ENCODE measurements around the gene PHF10. TPM values are rescaled to one million over a fixed set of nuclear protein-coding genes. Genes with fewer than 3 reads are reported as not detected.

The PHF10 gene
- total and polyA plus RNA-seq, 2 of the 4 experiments (the other 2 are of a cell fraction) = 7.3 to 15.9 TPM

DNA sequence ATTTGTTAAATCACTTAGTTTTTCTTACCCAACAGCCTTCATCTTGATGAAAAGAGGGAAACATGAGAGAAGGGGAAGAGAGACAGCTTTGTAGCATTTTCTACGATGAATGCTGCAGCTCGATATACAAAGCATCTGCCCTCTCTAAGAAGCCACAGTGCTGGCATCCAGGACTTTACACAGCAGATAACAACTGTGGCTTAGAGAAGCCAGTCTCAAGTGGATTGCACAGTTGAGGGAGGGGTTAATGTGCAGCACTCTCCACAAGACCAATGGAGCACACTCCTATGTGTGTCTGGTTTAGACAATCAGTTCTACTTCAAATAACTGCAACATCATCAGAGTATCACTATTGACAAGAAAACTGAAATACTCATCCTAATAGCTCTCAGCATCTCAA lies 16.5 kb downstream of the PHF10 start:
- H3K27me3 ChIP-seq (ENCODE audit: control insufficient read depth, insufficient read depth, low read length) = no peaks in the 10 kb centered on the region
- H3K4ac ChIP-seq (ENCODE audit: low read depth, low read length) = no peak overlapping the region
- H4K20me1 ChIP-seq (ENCODE audit: insufficient read depth, low read length) = peaks cover 5% of the 10 kb centered on the region; the same call in 1 of the 2 replicates
- H2BK15ac ChIP-seq (ENCODE audit: low read depth, low read length) = no peak overlapping the region
- H3K4me1 ChIP-seq (ENCODE audit: control insufficient read depth, insufficient read depth, low read length) = no peaks in the 10 kb centered on the region
- no peak overlapping the region for H3K4me3 ChIP-seq (ENCODE audit: insufficient read depth, low read depth, low read length)
- in situ Hi-C loops (cut with MboI; ENCODE audit: low sequenced_read_pairs) = no loop called here
- no peak overlapping the region for H3K18ac ChIP-seq (ENCODE audit: low read depth, low read length)
- no peak overlapping the region for H4K8ac ChIP-seq (ENCODE audit: low read depth in 2 of 2, low read length in 2 of 2)
- H4K5ac ChIP-seq (ENCODE audit: low read depth, low read length) = peak overlapping the region; percentile 12; the same call in 1 of the 2 replicates
- ATAC-seq (ENCODE audit: low read depth) = no peak
- peaks cover 26% of the 10 kb centered on the region for H3K36me3 ChIP-seq (ENCODE audit: control insufficient read depth, insufficient read depth, low read length)
- peaks cover 8 to 20% of the 10 kb centered on the region in 2 experiments for H3K79me1 ChIP-seq (ENCODE audit: low read depth in 1 of 2, low read length in 2 of 2)
- dilution Hi-C loops (cut with HindIII; ENCODE audit: low sequenced_read_pairs, unreplicated experiment) = no loop called here
- no peak overlapping the region for H3K14ac ChIP-seq (replicated peaks; ENCODE audit: low read depth, low read length)
- H3K27ac ChIP-seq (ENCODE audit: insufficient read depth, low read length) = no peak overlapping the region
- ChIA-PET POLR2A (ENCODE audit: unreplicated experiment) (no interaction called here), CTCF (no interaction called here)
- TF ChIP-seq CEBPB (IDR thresholded peaks at IDR 0.05; ENCODE audit: low read depth, low read length) = no peak
- TF ChIP-seq MAFK (IDR thresholded peaks at IDR 0.05; ENCODE audit: low read depth, low read length) = no peak
- no peak for TF ChIP-seq SMC3 (IDR thresholded peaks at IDR 0.05; ENCODE audit: low read depth, low read length)
- no peak for TF ChIP-seq NFE2L2 (IDR thresholded peaks at IDR 0.05; ENCODE audit: low read depth, low read length)
- TF ChIP-seq RCOR1 (IDR thresholded peaks at IDR 0.05; ENCODE audit: insufficient replicate concordance, low read length) = no peak
- TF ChIP-seq, protein P1, sequence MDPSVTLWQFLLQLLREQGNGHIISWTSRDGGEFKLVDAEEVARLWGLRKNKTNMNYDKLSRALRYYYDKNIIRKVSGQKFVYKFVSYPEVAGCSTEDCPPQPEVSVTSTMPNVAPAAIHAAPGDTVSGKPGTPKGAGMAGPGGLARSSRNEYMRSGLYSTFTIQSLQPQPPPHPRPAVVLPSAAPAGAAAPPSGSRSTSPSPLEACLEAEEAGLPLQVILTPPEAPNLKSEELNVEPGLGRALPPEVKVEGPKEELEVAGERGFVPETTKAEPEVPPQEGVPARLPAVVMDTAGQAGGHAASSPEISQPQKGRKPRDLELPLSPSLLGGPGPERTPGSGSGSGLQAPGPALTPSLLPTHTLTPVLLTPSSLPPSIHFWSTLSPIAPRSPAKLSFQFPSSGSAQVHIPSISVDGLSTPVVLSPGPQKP (IDR thresholded peaks at IDR 0.05; ENCODE audit: borderline replicate concordance, low read depth, low read length) = no peak
- TF ChIP-seq CTCF (conservative IDR thresholded peaks at IDR 0.05; ENCODE audit: low read depth, low read length) = no peak
- intact Hi-C loops (cut with micrococcal nuclease) = no loop called here
- DNase-seq = no peak
- no CpG with 5 or more reads among the region's 2 CpGs for WGBS, 2 experiments (ENCODE audit: extremely low coverage in 2 of 2, insufficient read length in 1 of 2)
- H2BK120ac ChIP-seq (ENCODE audit: low read depth, low read length) = no peak overlapping the region
- no peak overlapping the region for H4K91ac ChIP-seq (ENCODE audit: insufficient read depth, low read depth, low read length)
- no peak overlapping the region for H3K23ac ChIP-seq (ENCODE audit: low read depth, low read length)
- H3K9me1 ChIP-seq (ENCODE audit: insufficient read depth, low read length) = 0 out of 2 replicates have a peak, but pooled peaks cover 5% of the 10 kb centered on the region
- no TSS peak for BruUV-seq (replicated peaks)
- H3K9me3 ChIP-seq (ENCODE audit: control insufficient read depth, insufficient read depth, low read length) = no peaks in the 10 kb centered on the region
- H2AFZ ChIP-seq (replicated peaks; ENCODE audit: low read length, poor library complexity) = no peak overlapping the region
- no peak overlapping the region for H2AK9ac ChIP-seq (replicated peaks; ENCODE audit: low read depth, low read length, poor library complexity)
- no peak overlapping the region for H3K56ac ChIP-seq (ENCODE audit: extremely low read depth, insufficient read depth, low read length)
- H3K4me2 ChIP-seq (ENCODE audit: low read depth, low read length) = no peak overlapping the region
- H2BK5ac ChIP-seq (ENCODE audit: low read depth, low read length, poor library complexity, severe bottlenecking) = no peak overlapping the region
- no peak overlapping the region for H2BK20ac ChIP-seq (ENCODE audit: low read depth, low read length)
- no peak overlapping the region for H2AK5ac ChIP-seq (ENCODE audit: low read depth, low read length)
- H3K9ac ChIP-seq (ENCODE audit: low read depth, low read length) = no peak overlapping the region

Data from IMR-90 (cell line).